ENCODE results near the gene AMHR2.
"Not testable (repeated sequence)": the region's sequence is repeated elsewhere in the genome, so short reads cannot be mapped to it uniquely, and the experiment has no call there.

The AMHR2 gene

GRCh38 chr12:53415752-53416389, 7.8 kb upstream of the AMHR2 start:
- FAIRE-seq = not testable (repeated sequence)

GRCh38 chr12:53417291-53417816, 6.3 kb upstream of the AMHR2 start:
- FAIRE-seq = not testable (repeated sequence)

GRCh38 chr12:53418221-53418620, 5.4 kb upstream of the AMHR2 start:
- FAIRE-seq = no peak

- FAIRE-seq = no peak
Measured at GRCh38 chr12:53419756-53420155, 3.9 kb upstream of the AMHR2 start.

- FAIRE-seq = not testable (repeated sequence)
Measured at GRCh38 chr12:53422247-53422646, 1.4 kb upstream of the AMHR2 start.

- FAIRE-seq = no peak
Measured at GRCh38 chr12:53424626-53425514, 1.2 kb downstream of the AMHR2 start.

- FAIRE-seq = no peak
Measured at GRCh38 chr12:53425515-53426150, 2.0 kb downstream of the AMHR2 start.

- no peak for FAIRE-seq
Measured at GRCh38 chr12:53427905-53428594, 4.4 kb downstream of the AMHR2 start.

- no peak for FAIRE-seq
Measured at GRCh38 chr12:53428741-53429140, 5.1 kb downstream of the AMHR2 start.

GRCh38 chr12:53430116-53430515, 6.5 kb downstream of the AMHR2 start:
- no peak for FAIRE-seq

GRCh38 chr12:53431187-53431586, 7.5 kb downstream of the AMHR2 start:
- FAIRE-seq = no peak

- not testable (repeated sequence) for FAIRE-seq
Measured at GRCh38 chr12:53435326-53435725, 11.7 kb downstream of the AMHR2 start.

GRCh38 chr12:53439582-53439981, 15.9 kb downstream of the AMHR2 start:
- not testable (repeated sequence) for FAIRE-seq

GRCh38 chr12:53441040-53441833, 17.6 kb downstream of the AMHR2 start, which contains the start of gene PRR13:
PRR13 (plus strand) TSS chr12:53441734; CDS start chr12:53442715, 981 bp downstream.
- peak; percentile 75 for FAIRE-seq

- no peak for FAIRE-seq
Measured at GRCh38 chr12:53443955-53444354, 20.3 kb downstream of the AMHR2 start.

GRCh38 chr12:53444593-53445325, 21.1 kb downstream of the AMHR2 start:
- not testable (repeated sequence) for FAIRE-seq

- FAIRE-seq = no peak
Measured at GRCh38 chr12:53450936-53451335, 27.3 kb downstream of the AMHR2 start.

- FAIRE-seq = peak; percentile 88
Measured at GRCh38 chr12:53451661-53452158, 28.1 kb downstream of the AMHR2 start, which contains the start of gene PCBP2. PCBP2 (plus strand) TSS chr12:53452102; CDS start chr12:53454801, 2,699 bp downstream.

GRCh38 chr12:53452159-53453077, 28.8 kb downstream of the AMHR2 start:
- FAIRE-seq = no peak

Data from TTC549 (cell line).